GM19372 (cell line): ENCODE results near the gene GTF2H1.
"Not testable (repeated sequence)": the region's sequence is repeated elsewhere in the genome, so short reads cannot be mapped to it uniquely, and the experiment has no call there.

ENCODE experiments used
- ATAC-seq: cut with Tn5 transposase; IDR thresholded peaks from one replicate; pipeline ENCODE4 v1.9.1; 2021; ENCODE audit warnings: mild to moderate bottlenecking, low read depth, moderate library complexity; ENCODE audit not compliant: unreplicated experiment

Gene GTF2H1

GRCh38 chr11:18369398-18369797 lies 47.0 kb downstream of the GTF2H1 start:
- no peak for ATAC-seq

GRCh38 chr11:18371279-18371678 lies 48.9 kb downstream of the GTF2H1 start:
- no peak for ATAC-seq

- ATAC-seq: no peak
Measured at GRCh38 chr11:18372201-18372600, 49.8 kb downstream of the GTF2H1 start.

GRCh38 chr11:18374956-18375355 lies 52.6 kb downstream of the GTF2H1 start:
- ATAC-seq: no peak

GRCh38 chr11:18375941-18376340 lies 53.6 kb downstream of the GTF2H1 start:
- ATAC-seq: no peak

GRCh38 chr11:18379201-18379600 lies 56.8 kb downstream of the GTF2H1 start:
- no peak for ATAC-seq

- peak; percentile 69 for ATAC-seq
Measured at GRCh38 chr11:18383388-18384156, 61.2 kb downstream of the GTF2H1 start.

- peak; percentile 47 for ATAC-seq
Measured at GRCh38 chr11:18384157-18384641, 61.8 kb downstream of the GTF2H1 start.

GRCh38 chr11:18390088-18390487 lies 67.7 kb downstream of the GTF2H1 start:
- ATAC-seq: no peak

- no peak for ATAC-seq
Measured at GRCh38 chr11:18392434-18393321, 70.3 kb downstream of the GTF2H1 start.

GRCh38 chr11:18393581-18394274 lies 71.4 kb downstream of the GTF2H1 start:
- ATAC-seq: no peak

GRCh38 chr11:18394275-18394927 lies 72.0 kb downstream of the GTF2H1 start, which contains the start of gene LDHA:
LDHA (plus strand) TSS chr11:18394563; CDS start chr11:18396843, 2,280 bp downstream.
- peak; percentile 56 for ATAC-seq

GRCh38 chr11:18394928-18395734 lies 72.8 kb downstream of the GTF2H1 start:
- no peak for ATAC-seq

GRCh38 chr11:18395735-18396504 lies 73.6 kb downstream of the GTF2H1 start:
- peak; percentile 66 for ATAC-seq

GRCh38 chr11:18397921-18398320 lies 75.6 kb downstream of the GTF2H1 start:
- ATAC-seq: no peak

- not testable (repeated sequence) for ATAC-seq
Measured at GRCh38 chr11:18401077-18401476, 78.7 kb downstream of the GTF2H1 start.

GRCh38 chr11:18404062-18404461 lies 81.7 kb downstream of the GTF2H1 start:
- ATAC-seq: no peak

- ATAC-seq: not testable (repeated sequence)
Measured at GRCh38 chr11:18407400-18407799, 85.0 kb downstream of the GTF2H1 start.
